DMS79 (cell line): Measurements from ENCODE around the gene PBX2.
A peak's percentile ranks its signal among the peaks of the same experiment; 100 is the strongest.

Source experiments
- DNase-seq: peaks from one replicate; lab custom pipeline; 2025; lab: John Stamatoyannopoulos, UW

PBX2 gene

GRCh38 chr6:32171234-32171633 lies 18.8 kb downstream of the PBX2 start:
- DNase-seq: no peak

GRCh38 chr6:32170294-32170693 lies 19.7 kb downstream of the PBX2 start:
- no peak for DNase-seq

GRCh38 chr6:32168807-32169591 lies 21.0 kb downstream of the PBX2 start:
- DNase-seq: no peak

DNA sequence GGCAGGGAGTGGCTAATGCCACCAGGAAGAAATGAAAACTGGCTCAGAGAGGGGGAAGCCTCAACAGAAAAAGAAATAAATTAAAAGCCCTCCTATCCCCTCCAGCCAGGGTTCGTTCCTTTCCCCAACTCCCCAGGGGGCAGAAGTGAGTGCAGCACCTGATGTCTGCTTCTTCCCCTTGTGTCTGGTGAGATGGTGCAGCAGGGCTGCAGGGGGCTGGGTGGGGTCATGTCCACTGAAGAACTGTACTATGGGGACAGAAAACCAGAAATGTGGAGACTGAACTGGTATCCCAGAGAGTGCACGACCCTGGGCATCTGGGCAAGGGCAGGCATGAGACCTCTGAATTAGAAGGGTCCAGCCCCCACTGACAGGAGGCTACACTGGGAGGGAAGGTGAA lies 21.7 kb downstream of the PBX2 start:
- no peak for DNase-seq

GRCh38 chr6:32167761-32168262 lies 22.2 kb downstream of the PBX2 start:
- DNase-seq: no peak

GRCh38 chr6:32167154-32167760 lies 22.7 kb downstream of the PBX2 start:
- DNase-seq: no peak

DNA sequence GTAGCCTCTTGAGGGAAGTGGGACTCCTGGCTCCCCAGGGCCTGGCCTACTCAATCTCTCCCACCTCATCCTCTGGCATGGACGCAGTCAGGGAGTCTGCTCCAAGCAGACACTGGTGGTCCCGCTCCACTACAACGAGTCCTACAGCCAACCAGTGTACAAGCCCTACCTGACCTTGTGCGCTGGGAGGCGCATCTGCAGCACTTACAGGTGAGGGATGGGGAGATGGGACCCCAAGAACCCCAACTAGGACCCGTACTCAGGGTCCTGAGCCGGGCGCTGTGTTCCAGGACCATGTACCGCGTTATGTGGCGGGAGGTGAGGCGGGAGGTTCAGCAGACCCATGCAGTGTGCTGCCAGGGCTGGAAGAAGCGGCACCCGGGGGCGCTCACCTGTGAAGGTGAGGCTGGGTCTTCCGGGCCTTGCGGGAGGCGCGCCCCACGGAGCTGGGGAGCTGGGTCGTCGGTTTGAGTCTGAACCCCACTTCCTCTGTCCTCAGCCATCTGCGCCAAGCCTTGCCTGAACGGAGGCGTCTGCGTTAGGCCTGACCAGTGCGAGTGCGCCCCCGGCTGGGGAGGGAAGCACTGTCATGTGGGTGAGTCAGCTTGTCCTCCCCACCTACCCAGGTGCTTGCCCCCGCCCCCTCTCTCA lies 23.5 kb downstream of the PBX2 start:
- DNase-seq: no peak

GRCh38 chr6:32164295-32164694 lies 25.7 kb downstream of the PBX2 start, which contains the start of gene EGFL8:
TSS of gene EGFL8 (plus strand) at chr6:32164595. CDS start at chr6:32166166, 1,571 bp downstream.
- DNase-seq: no peak

GRCh38 chr6:32163559-32164258 lies 26.3 kb downstream of the PBX2 start:
- no peak for DNase-seq

- DNase-seq: no peak
Measured at GRCh38 chr6:32158052-32158451, 31.9 kb downstream of the PBX2 start.

DNA sequence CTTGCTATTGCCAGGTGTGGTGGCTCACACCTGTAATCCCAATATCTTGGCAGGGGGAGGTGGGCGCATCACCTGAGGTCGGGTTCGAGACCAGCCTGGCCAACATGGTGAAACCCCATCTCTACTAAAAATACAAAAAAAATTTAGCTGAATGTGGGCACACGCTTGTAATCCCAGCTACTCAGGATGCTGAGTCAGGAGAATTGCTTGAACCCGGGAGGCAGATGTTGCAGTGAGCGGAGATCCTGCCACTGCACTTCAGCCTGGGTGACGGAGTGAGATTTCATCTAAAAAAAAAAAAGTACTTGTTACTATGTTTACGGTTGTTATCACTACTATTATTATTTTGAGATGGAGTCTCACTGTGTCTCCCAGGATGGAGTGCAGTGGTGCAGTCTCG lies 33.1 kb downstream of the PBX2 start:
- DNase-seq: no peak

DNA sequence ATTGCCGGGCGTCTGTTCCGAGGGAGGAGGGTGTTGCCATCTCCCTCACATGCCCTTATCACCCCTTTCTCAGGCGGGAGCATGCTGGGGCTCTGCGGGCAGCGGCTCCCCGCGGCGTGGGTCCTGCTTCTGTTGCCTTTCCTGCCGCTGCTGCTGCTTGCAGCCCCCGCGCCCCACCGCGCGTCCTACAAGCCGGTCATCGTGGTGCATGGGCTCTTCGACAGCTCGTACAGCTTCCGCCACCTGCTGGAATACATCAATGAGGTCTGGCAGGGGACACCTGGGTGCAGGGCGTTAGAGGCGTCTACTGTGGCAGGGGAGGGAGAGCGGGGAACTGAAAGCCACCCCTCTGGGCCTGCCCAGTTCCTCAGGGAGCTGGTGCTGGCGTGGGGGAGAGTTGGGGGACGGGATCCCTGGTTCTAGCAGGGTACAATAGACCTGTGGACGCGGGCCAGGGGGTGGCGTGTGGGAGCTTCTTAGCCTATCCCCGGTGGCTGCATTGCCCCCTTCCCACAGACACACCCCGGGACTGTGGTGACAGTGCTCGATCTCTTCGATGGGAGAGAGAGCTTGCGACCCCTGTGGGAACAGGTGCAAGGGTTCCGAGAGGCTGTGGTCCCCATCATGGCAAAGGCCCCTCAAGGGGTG lies 35.4 kb downstream of the PBX2 start:
- DNase-seq: peak; percentile 47

GRCh38 chr6:32153564-32154513 lies 36.2 kb downstream of the PBX2 start, which contains the start of gene PPT2:
TSS of gene PPT2 (plus strand) at chr6:32154141. CDS start at chr6:32154595, 454 bp downstream.
- DNase-seq: peak; percentile 85

DNA sequence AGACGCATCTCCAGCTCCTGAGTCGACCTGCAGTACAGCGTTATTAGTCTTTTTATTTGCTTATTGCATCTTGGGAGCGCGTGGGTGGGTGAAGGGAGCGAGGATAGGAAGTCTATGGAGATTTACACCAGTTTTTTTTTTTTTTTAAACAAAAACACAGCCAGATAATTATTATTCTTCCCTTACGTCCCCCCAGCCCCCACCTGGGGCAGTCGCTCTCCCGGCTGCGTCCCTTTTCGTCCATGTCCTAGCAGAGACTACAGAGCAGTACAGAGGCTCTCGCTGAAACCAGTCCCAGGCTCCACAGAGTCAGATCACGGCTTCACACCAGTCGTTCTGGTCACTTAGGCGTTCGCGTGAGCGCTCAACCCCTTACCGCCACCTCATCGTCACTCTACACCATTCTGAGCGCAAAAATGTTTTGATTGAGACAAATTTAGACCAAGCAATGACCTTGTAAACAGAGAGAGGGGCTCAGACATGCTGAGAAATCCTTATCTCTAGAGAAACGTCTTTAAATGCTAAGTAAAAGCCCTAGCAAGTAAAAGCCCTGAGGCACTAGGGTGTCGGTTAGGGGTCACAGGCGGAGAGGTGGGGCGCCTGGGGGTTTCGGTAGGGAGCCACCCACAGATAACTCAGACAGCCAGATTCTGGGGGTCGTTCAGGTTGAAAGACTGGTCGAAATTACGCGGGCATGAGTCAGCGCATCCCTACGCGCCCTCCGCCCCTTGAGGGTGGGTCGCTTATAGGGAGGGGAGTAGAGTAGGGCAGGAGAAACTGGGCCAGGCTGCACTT lies 37.0 kb downstream of the PBX2 start:
- DNase-seq: peak; percentile 21

- DNase-seq: no peak
Measured at GRCh38 chr6:32151863-32152768, 37.9 kb downstream of the PBX2 start, which contains the start of gene PRRT1. TSS of gene PRRT1 (minus strand) at chr6:32151939. CDS start at chr6:32151827, 112 bp downstream.

DNA sequence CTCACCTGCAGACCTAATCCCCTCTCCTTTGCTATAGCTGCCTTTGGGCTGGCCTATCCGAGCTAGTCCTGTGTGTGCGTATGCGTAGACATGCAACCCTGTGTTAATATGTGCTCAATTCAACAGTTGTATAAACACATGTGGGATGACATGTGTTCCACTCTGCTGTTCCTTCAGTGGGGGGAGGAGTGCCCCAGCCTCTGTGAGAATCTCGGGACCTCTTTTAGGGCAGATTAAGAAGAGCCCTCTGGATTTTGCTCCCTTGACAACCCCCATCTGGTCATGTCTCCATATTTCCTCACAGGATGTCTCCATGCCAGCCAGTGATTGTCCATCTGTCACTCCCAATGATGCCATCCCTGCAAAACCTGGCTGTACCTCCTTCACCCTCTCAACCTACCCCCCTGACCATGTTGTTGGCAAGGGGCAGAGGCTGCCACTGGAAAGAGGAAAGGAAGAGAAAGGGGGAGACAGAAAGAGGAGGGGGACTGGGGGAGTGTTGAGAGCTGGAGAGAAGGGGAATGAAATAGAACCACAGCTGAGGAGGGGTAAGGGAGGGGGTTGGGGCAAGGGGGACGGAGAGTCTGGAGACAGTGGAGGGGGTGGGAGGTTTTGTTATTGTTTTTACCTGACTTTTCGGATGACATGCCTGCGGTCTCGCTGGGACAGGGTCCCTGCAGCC lies 38.7 kb downstream of the PBX2 start:
- DNase-seq: no peak

DNA sequence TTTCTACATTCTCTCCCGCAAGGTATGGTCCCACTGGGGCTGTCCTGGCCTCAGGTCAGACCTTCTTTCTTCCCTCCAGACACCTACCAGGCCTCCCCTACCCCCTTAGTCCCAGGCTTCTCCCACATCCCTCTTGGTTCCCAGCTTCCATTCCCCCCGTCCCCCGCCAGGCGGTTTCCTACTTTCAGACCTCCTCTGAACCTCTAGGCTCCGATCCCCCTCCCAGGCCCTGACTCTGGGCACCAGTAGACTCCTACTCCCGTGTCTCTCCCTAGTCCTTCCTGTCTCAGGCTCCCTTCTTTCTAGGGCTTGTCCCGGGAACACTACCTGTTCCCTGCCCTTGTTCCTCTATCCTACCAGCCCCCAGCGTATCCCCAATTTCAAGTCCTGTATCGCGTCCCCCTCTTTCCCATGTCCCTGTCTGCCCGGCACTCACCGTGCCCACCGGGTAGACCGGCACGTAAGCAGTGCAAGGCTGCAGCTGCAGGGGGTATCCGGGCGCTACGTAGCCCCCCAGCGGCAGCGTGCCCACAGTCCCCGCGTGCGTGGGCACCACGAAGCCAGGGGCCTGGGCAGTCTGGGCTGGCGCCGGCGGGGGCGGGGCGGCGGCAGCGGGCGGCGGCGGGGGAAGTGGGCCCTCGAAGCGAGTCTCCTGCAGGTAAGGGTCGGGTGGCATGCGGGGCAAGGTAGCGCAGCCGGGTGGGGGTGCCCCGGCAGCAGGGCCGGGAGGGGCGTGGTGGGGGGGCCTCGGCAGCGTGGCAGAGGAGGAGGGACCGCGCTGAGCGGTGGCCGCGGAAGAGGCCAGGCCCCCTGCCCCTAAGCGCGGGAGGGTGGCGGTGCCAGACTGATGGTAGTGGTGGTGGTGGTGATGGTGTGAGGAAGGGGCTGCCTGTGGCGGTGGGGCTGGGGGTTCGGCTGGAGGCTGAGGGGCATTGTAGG lies 39.8 kb downstream of the PBX2 start:
- DNase-seq: no peak
